Neural cell (in vitro differentiated cells): Measurements from ENCODE around the gene NALCN.

Experiments
- EP300 ChIP-seq: fragments of 450-650 bp; conservative IDR thresholded peaks from 2 replicates; pipeline ENCODE4 v1.6.1; 2014; ENCODE audit warnings: antibody characterized with exemption, mild to moderate bottlenecking, moderate library complexity; ENCODE audit not compliant: poor library complexity, severe bottlenecking
- EZH2 ChIP-seq: fragments of 200-600, 300-800 bp; shearing (Covaris generic), sonication (generic); IDR thresholded peaks from 2 replicates; pipeline ENCODE4 v1.6.1; 2014; ENCODE audit warnings: antibody characterized with exemption, low read length, borderline replicate concordance, mild to moderate bottlenecking; ENCODE audit not compliant: insufficient read depth, poor library complexity, severe bottlenecking
- POLR2AphosphoS5 ChIP-seq: IDR thresholded peaks from 2 replicates; pipeline ENCODE4 v1.6.1; 2012
- RAD21 ChIP-seq: fragments of 450-650 bp; conservative IDR thresholded peaks from 2 replicates; pipeline ENCODE4 v1.6.1; 2014; ENCODE audit warnings: antibody characterized with exemption, mild to moderate bottlenecking, moderate library complexity
- SMC3 ChIP-seq: fragments of 450-650 bp; conservative IDR thresholded peaks from 2 replicates; pipeline ENCODE4 v1.6.1; 2014; ENCODE audit warnings: antibody characterized with exemption, mild to moderate bottlenecking, moderate library complexity; ENCODE audit not compliant: poor library complexity
- TAF1 ChIP-seq: IDR thresholded peaks from 2 replicates; pipeline ENCODE4 v1.6.1; 2012; ENCODE audit warnings: low read depth
- TF ChIP-seq, protein P1 (sequence below): fragments of 450-650 bp; IDR thresholded peaks from 2 replicates; pipeline ENCODE4 v1.5.1; 2014; ENCODE audit warnings: antibody characterized with exemption, mild to moderate bottlenecking, moderate library complexity; ENCODE audit not compliant: poor library complexity, severe bottlenecking
- TF ChIP-seq, protein P2 (sequence below): IDR thresholded peaks from 2 replicates; pipeline ENCODE4 v1.6.1; 2012; ENCODE audit warnings: borderline replicate concordance

DNA sequence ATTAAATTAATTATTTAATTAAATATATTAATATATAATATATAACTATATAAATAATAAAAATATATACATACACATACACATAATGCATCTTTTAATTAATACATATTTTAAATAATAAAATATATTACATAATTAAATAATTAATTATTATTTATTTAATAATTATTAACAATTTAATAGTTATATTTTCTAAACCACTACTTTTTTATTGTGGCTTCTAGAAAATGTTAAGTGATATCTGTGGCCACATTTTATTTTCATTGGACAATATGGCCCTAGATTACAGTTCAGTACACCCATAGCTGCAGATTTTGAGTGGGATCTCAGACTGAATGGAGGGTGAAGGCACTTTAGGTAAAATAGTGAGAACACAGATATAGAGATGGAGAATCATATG lies 335.7 kb downstream of the NALCN start:
- TF ChIP-seq EZH2 (no peak), SMC3 (no peak), EP300 (no peak), RAD21 (no peak), TAF1 (no peak), POLR2AphosphoS5 (no peak)
- TF ChIP-seq, protein P1, sequence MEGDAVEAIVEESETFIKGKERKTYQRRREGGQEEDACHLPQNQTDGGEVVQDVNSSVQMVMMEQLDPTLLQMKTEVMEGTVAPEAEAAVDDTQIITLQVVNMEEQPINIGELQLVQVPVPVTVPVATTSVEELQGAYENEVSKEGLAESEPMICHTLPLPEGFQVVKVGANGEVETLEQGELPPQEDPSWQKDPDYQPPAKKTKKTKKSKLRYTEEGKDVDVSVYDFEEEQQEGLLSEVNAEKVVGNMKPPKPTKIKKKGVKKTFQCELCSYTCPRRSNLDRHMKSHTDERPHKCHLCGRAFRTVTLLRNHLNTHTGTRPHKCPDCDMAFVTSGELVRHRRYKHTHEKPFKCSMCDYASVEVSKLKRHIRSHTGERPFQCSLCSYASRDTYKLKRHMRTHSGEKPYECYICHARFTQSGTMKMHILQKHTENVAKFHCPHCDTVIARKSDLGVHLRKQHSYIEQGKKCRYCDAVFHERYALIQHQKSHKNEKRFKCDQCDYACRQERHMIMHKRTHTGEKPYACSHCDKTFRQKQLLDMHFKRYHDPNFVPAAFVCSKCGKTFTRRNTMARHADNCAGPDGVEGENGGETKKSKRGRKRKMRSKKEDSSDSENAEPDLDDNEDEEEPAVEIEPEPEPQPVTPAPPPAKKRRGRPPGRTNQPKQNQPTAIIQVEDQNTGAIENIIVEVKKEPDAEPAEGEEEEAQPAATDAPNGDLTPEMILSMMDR: no peak
- TF ChIP-seq, protein P2, sequence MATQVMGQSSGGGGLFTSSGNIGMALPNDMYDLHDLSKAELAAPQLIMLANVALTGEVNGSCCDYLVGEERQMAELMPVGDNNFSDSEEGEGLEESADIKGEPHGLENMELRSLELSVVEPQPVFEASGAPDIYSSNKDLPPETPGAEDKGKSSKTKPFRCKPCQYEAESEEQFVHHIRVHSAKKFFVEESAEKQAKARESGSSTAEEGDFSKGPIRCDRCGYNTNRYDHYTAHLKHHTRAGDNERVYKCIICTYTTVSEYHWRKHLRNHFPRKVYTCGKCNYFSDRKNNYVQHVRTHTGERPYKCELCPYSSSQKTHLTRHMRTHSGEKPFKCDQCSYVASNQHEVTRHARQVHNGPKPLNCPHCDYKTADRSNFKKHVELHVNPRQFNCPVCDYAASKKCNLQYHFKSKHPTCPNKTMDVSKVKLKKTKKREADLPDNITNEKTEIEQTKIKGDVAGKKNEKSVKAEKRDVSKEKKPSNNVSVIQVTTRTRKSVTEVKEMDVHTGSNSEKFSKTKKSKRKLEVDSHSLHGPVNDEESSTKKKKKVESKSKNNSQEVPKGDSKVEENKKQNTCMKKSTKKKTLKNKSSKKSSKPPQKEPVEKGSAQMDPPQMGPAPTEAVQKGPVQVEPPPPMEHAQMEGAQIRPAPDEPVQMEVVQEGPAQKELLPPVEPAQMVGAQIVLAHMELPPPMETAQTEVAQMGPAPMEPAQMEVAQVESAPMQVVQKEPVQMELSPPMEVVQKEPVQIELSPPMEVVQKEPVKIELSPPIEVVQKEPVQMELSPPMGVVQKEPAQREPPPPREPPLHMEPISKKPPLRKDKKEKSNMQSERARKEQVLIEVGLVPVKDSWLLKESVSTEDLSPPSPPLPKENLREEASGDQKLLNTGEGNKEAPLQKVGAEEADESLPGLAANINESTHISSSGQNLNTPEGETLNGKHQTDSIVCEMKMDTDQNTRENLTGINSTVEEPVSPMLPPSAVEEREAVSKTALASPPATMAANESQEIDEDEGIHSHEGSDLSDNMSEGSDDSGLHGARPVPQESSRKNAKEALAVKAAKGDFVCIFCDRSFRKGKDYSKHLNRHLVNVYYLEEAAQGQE: no peak
